Hindlimb muscle (tissue), 1 donor: ENCODE measurements around the gene GTSF1L. TPM values are rescaled to one million over a fixed set of nuclear protein-coding genes. Genes with fewer than 3 reads are reported as not detected.
"Not testable (repeated sequence)": the region's sequence is repeated elsewhere in the genome, so short reads cannot be mapped to it uniquely, and the experiment has no call there.

ENCODE experiments used
- DNase-seq: peaks from one replicate; pipeline ENCODE4 v3.0.0-alpha.2; 2013
- polyA plus RNA-seq: library from polyadenylated mRNA; unstranded; fragments of 120-200 nt; gene quantifications from one replicate; pipeline ENCODE4 v1.2.1, GENCODE V29; 2013; ENCODE audit not compliant: insufficient read length

GTSF1L gene
- polyA plus RNA-seq, result not detected

GRCh38 chr20:43726811-43727338 is at the start of gene GTSF1L:
Gene GTSF1L, minus strand, starts transcription at chr20:43727002. Its CDS starts 308 bp downstream, at chr20:43726694.
- DNase-seq, result no peak

GRCh38 chr20:43774754-43775153 is 48.0 kb upstream of the GTSF1L start:
- DNase-seq, result no peak

DNA sequence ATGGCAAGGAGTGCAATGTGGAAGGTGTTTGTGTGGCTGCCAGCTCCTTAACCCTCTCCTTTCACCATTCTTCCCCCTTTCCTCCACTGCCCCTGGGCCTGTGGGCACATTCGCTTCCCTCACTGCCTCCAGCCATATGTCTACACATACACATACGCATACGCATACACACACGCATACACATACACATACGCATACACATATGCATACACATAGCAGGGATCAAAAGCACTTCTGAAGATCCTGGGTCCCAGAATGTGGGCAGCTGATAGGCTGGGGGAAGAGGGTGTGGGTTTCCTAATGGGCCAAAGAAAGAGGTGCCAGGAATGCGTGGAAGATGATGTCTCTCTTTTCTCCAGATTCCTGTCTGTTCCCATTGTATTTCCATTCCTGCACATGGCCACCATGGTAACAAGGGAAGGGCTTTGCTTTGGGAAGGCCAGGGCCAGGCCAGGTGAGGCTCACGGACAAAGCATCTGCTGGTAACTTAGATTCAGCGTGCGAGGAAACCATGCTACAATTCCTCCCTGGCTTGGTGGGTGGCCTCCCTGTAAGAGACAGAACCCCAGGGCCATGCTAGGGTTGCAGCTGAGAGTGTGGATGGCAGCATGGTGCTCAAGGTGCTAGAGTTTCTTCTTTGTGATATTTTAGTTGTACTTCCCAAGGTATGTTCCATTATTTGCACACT is 44.8 kb upstream of the GTSF1L start:
- no peak for DNase-seq

DNA sequence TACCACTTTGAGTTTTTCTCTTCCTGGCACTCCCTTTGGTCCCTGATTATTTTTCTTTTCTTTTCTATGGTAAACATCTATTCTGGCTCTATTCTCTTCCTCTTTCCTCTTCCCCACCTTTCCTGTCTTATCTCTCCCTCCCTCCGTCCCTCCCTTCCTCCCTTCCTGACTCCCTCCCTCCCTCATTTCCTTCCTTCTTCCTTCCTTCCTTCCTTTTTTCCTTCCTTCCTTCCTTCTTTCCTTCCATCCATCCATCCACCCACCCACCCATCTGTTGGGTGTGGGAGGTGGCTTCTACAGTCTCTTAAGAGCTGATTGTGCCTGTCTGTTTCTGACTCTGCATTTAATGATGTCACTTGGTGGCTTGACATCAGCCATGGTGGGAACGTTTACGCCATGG is 43.5 kb upstream of the GTSF1L start:
- no peak for DNase-seq

- DNase-seq, result peak; percentile 32
These were observed 41.1 kb upstream of the GTSF1L start for GRCh38 chr20:43767686-43768474.

DNA sequence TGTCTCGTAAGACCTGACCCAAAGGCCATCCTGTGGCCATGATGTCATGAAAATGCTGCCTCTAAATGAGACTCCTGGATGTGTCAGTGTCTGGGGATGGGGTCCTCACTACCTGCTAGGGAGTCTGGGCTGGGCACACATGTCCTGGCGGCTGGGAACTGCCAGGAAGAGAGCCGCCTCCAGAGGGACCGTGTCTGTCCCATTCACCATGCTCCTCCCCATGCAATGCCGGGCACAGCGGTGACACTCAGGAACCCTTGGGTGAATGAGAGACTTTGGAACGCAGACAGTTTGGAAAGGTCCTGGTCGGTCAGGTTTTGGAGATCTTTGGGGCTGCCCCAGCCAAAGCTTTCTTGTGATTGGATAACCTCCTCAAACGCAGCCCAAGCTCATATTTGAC is 40.1 kb upstream of the GTSF1L start:
- DNase-seq, result no peak

DNA sequence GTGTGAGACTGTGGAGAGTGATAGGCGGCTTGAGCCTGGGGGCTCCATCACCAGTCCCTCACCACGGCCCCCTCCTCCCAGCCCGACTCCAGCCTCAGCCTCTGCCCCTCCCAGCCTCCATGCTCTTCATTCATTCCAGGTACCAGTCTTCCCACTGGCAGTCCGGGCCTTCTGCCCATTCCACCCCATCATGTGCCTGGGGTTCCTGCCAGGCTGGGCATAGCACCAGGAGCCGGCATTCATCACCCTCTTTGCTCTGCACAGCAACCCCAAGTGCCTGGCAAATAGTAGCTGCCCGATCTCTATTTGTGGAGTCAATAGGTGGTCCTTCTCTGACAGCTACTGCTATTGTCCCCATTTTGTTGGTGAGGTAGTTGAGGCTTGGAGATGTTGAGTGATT is 39.6 kb upstream of the GTSF1L start:
- no peak for DNase-seq

GRCh38 chr20:43765916-43766315 is 39.1 kb upstream of the GTSF1L start:
- no peak for DNase-seq

- no peak for DNase-seq
These were observed 36.1 kb upstream of the GTSF1L start for GRCh38 chr20:43762911-43763310.

DNA sequence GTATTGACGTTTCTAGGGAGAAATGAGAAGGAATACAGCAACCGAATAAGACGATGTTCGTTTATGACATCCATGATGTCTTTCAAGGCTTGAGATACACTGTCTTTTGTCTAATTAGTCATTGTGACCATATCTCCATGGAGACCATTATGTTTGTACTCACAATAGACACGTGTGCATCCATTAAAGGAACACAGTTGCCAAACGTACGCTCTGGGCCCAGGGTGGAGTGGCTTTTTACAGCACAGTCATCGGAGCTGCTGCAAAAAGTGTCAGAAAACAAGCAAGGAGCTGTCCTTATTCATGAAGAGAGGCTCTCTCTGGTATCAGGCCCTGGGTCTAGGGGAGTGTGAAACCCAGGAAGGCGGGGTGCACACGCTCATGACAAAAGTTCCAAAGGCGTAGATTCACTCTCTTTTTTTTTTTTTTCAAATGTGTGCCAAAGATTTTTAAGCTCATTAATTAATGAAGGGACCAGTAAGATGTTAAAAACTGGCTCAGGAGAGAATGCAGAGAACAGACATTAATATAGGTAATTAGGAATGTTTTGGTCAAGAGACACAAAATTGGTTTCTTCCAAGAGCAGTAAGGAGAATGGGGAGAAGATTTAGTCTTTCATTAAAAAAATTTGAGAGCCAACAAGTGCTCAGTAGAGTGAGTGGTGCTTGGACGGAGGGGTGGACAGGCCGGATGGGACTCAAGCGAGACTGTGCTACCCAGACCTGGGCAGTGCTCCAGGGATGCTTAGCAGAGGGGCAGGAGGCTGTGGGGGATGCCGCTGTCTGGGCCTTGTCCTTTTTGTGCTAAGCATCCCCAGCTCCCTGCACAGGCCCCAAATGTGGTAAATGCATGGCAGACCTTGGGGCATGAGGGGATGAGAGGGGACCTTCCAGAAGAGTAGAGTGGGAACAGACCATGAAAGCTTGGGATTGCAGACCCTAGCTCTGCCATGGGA is 34.9 kb upstream of the GTSF1L start:
- DNase-seq, result no peak

DNA sequence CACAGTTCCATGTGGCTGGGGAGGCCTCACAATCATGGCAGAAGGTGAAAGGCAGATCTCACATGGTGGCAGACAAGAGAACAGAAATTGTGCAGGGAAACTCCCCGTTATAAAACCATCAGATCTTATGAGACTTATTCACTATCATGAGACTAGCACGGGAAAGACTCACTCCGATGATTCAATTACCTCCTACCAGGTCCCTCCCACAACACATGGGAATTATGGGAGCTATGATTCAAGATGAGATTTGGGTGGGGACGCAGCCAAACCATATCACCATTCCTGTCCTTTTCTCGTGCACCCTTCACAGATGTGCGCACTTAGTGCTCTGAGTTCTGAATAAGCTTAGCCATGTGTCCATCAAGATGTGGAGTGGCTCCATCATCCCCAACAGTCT is 31.1 kb upstream of the GTSF1L start:
- not testable (repeated sequence) for DNase-seq

- DNase-seq, result no peak
These were observed 29.0 kb upstream of the GTSF1L start for GRCh38 chr20:43755851-43756250.

- no peak for DNase-seq
These were observed 28.6 kb upstream of the GTSF1L start for GRCh38 chr20:43755390-43755789.

- DNase-seq, result no peak
These were observed 25.9 kb upstream of the GTSF1L start for GRCh38 chr20:43752561-43753301.

DNA sequence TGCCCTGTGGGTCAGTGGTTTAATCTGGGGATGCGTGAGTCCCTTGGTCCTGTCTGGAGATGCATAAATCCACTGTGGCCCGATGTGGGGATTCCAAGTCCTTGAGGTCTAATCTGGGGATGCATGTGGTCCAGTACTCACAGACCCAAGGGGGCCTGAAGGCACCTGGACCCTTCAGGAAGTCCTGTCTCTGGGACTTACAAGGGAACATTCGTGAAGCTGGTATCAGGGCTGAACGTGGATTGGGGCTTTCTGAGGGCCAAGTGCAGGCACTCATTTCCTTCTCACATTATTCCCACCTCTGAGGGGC is 25.2 kb upstream of the GTSF1L start:
- DNase-seq, result no peak

DNA sequence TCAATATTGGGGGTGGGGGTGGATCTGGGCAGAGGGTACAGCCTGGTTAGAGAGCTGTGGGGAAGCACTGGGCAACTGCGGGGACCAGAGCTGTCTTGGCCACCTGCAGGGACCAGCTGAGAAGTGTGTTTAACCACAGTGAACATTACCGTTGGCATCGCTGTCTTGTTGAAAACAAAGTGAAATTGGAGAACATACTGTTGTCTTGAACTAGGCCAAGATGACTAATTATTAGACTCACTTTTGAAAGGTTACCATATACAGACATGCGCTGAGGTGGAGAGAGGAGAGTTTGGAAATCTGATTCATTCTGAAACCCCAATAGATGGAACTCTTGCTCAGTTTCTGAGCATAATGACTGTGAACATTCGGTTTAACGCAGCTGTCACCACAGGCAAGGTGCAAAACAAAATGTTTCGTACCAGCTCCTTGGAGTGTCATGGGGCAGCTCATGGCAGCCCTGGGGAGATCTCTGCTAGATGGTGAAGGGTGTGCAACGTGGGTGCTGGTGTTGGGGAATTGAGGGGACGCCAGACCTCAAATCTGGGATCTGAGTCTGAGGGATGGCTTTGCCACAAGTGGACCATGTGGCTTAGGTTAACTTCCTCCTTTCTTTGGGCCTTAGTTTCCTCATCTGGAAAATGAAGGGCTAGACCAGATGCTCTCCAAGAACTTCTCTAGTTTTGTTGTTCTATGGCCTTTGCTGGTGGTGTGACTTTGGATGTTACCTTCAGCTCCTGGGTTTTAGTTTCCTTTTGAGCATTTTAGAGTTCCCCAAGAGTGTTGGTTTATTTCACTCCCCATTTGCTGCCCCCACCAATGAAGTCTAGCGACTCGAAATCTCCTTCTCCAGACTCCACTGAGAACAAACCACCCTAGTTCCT is 24.6 kb upstream of the GTSF1L start:
- no peak for DNase-seq

DNA sequence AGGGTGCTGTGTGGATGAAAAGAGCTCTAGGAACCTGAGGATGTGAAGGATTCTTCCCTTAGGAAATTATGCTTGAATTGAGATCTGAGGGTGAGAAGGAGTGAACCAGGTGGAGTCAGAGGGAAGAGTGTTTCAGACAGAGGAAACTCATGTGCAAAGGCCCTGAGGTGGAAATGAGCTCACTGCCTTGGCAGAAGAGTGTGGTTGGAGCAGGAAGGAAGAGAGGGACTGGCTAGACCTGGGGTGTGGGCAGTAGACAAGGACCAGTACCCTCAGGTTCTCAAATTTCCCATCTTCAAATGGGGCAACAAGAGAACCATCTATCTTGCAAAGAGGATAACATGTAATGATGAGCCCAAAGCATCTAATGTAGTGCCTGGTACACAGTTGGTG is 24.0 kb upstream of the GTSF1L start:
- DNase-seq, result no peak

DNA sequence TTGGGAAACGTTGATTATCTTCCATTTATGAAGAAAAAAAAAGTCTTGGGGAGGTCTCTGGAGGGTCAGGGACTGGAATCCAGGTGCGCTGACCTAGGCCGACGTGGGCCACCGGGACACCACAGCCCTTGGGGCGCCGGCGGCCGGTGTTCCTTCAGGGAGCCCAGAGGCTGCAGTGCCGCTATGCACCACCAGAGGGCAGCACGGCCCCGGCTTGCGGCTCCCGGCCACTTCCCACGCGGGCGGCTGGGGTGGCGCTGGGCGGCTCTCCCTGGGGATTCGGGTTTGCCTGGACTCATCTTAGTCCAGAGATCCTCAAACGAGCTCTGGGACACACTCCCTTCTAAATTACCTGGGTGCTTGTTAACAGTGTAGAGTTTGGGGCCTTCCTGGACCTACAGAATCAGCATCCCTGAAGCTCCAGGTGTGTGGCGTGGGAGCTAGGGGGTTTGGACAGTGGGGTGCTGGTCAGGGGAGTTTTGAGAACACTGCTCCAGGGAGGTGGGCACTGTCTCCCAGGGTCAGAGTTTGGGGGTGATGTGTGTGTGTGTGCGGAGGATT is 23.0 kb upstream of the GTSF1L start:
- peak; percentile 34 for DNase-seq

GRCh38 chr20:43748274-43748673 is 21.5 kb upstream of the GTSF1L start:
- DNase-seq, result no peak

DNA sequence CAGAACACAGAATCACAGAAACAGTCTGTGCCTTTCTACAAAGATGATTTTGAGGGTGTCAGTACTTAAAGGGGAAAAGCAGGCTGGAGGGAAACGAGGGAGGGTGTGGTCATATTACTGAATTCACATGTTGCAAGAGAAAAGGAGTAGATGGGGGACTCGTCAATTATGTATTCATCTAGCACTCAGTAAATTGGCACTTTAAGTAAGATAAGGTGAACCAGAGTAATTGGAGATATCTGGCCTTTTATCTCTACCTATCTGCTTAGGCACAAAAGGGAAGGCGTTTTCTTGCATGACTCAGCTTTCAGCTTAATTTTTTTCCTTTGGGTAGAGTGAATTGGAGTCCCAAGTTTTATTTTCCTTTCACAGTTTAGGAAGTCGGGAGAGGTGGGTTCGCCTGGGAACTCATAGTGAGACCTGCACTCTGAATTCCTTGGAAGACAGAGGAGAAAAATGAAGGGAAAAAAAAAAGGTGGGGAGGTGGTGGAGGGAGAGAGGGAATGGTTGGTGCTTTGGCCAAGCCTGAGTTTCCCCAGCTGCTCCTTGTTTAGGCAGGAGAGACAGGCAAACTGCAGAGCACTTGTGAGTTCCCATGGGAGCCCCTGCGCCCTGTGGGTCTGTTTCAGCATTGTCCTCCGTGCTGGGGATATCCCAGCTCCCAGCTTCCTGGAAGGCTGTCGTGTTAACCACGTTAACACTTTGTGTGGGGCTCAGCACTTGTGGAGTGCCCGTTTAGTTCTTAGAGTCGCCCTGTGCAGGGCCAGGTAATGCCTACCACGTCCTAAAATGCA is 19.7 kb upstream of the GTSF1L start:
- no peak for DNase-seq
